ENCODE results near the gene NPC2.

Gene NPC2

GRCh38 chr14:74476107-74476506, 17.0 kb downstream of the NPC2 start:
- in situ Hi-C loops (cut with MboI; ENCODE audit: low pct_unique_long_range_greater_than_20kb, low sequenced_read_pairs, unreplicated experiment) = no loop called here

GRCh38 chr14:74475678-74476077, 17.4 kb downstream of the NPC2 start:
- no peak for DNase-seq (ENCODE audit: low spot score)
- TF ChIP-seq, protein P1, sequence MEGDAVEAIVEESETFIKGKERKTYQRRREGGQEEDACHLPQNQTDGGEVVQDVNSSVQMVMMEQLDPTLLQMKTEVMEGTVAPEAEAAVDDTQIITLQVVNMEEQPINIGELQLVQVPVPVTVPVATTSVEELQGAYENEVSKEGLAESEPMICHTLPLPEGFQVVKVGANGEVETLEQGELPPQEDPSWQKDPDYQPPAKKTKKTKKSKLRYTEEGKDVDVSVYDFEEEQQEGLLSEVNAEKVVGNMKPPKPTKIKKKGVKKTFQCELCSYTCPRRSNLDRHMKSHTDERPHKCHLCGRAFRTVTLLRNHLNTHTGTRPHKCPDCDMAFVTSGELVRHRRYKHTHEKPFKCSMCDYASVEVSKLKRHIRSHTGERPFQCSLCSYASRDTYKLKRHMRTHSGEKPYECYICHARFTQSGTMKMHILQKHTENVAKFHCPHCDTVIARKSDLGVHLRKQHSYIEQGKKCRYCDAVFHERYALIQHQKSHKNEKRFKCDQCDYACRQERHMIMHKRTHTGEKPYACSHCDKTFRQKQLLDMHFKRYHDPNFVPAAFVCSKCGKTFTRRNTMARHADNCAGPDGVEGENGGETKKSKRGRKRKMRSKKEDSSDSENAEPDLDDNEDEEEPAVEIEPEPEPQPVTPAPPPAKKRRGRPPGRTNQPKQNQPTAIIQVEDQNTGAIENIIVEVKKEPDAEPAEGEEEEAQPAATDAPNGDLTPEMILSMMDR (IDR thresholded peaks at IDR 0.05; ENCODE audit: extremely low read depth, insufficient read depth, missing control alignments) = no peak
- in situ Hi-C loops (cut with MboI; ENCODE audit: low pct_unique_long_range_greater_than_20kb, low sequenced_read_pairs, unreplicated experiment) = no loop called here

More at GRCh38 chr14:74476107-74476506, 17.0 kb downstream of the NPC2 start:
- TF ChIP-seq, protein P1 (IDR thresholded peaks at IDR 0.05; ENCODE audit: extremely low read depth, insufficient read depth, missing control alignments) = no peak
- DNase-seq (ENCODE audit: low spot score) = no peak

- in situ Hi-C loops (cut with MboI; ENCODE audit: low pct_unique_long_range_greater_than_20kb, low sequenced_read_pairs, unreplicated experiment) = no loop called here
- TF ChIP-seq, protein P1 (IDR thresholded peaks at IDR 0.05; ENCODE audit: extremely low read depth, insufficient read depth, missing control alignments) = no peak
- DNase-seq (ENCODE audit: low spot score) = no peak
Measured at GRCh38 chr14:74474376-74474775, 18.7 kb downstream of the NPC2 start.

- TF ChIP-seq, protein P1 (IDR thresholded peaks at IDR 0.05; ENCODE audit: extremely low read depth, insufficient read depth, missing control alignments) = no peak
- in situ Hi-C loops (cut with MboI; ENCODE audit: low pct_unique_long_range_greater_than_20kb, low sequenced_read_pairs, unreplicated experiment) = no loop called here
Measured at GRCh38 chr14:74472601-74473000, 20.5 kb downstream of the NPC2 start.

DNA sequence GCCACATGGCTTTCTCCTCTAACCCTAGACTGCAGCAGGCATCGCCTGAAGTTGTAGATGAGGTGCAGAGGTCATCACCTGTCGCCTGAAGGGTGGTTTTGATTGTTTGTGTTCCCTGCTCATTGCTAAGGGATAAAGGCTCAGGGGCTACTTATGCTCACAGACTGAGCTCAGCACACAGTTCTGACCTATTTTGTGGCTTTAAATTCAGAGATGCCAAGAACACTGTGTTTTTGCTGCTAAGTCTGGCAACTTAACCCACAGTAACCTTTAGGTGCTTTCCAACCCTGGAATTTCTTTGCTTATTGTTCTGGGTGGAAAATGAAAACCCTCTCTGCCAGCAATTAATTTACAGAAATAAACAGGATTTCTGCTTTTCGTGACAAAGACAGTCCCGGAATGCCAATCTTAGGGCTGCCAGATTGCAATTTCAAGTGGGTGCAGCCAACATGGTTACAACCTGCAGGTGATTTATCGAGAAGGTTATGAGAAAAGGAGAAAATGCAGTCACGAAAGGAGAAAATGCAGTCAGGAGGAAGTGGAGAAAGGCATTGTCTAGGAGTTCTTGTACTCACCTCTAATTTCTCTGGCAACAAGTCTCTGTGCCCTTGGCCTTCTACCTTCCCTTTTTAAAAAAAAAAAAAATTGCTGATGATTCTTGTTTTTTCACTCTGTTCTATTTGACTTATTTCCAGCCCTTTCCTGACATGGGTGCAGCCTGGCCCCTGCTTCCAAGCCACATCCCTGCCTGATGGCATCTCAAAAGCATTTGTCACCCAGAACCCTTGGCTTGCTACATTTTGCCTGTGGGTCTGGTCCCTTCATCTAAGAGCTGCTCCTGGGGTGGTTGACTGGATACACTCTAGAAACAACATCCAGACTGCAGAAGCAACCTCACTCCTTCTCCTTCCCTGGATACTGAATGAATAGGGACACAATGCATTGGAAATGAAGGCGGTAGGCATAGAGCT, 23.3 kb downstream of the NPC2 start:
- DNase-seq (ENCODE audit: low spot score) = no peak
- TF ChIP-seq, protein P1 (IDR thresholded peaks at IDR 0.05; ENCODE audit: extremely low read depth, insufficient read depth, missing control alignments) = no peak
- in situ Hi-C loops (cut with MboI; ENCODE audit: low pct_unique_long_range_greater_than_20kb, low sequenced_read_pairs, unreplicated experiment) = no loop called here

More at GRCh38 chr14:74472601-74473000, 20.5 kb downstream of the NPC2 start:
- no peak for DNase-seq (ENCODE audit: low spot score)

DNA sequence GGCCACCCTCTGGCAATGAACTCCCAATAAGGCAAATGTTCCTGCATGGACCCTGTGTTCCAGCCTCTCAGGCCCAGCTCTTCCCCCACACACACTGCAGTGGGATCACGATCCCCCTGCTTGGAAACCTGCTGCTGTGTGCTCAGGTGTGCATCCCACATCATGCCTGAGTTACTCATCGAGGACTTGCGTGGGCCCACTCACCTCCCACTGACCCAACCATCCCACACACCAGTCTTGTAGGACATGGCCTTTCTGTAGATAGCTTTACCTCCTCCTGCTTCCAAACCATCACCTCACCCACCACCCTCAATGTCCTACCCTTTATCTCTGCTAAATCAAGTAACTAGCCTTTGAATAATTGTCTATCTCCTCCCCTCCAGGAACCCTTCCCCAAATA, 24.6 kb downstream of the NPC2 start:
- no peak for DNase-seq (ENCODE audit: low spot score)
- TF ChIP-seq, protein P1 (IDR thresholded peaks at IDR 0.05; ENCODE audit: extremely low read depth, insufficient read depth, missing control alignments) = no peak
- in situ Hi-C loops (cut with MboI; ENCODE audit: low pct_unique_long_range_greater_than_20kb, low sequenced_read_pairs, unreplicated experiment) = no loop called here
